Karpas-422 (cell line): ENCODE data around the gene TNFRSF12A. TPM values are rescaled to one million over a fixed set of nuclear protein-coding genes. Genes with fewer than 3 reads are reported as not detected.

Source experiments
- small RNA-seq: library from RNA; depleted of rRNA; stranded (forward); fragments of <200 nt; gene quantifications from one replicate; pipeline ENCODE3, GENCODE V24; 2014
- total RNA-seq: library from RNA; depleted of rRNA; stranded (reverse); fragments of >200 nt; shearing (Covaris generic); gene quantifications from 2 replicates; pipeline ENCODE4 v1.2.3, GENCODE V29; 2014; ENCODE audit warnings: low replicate concordance; rRNA removed

The TNFRSF12A gene
- total RNA-seq, 1 experiment from 2014 or later, result 9.4 TPM

Small RNAs within 50 kb of the gene (small RNA-seq; reads per million reads assigned to genes)
- gene LINC00514, result not detected

Other genes starting within 250 kb of the TNFRSF12A start
- gene ELOB, start 243.1 kb upstream of the TNFRSF12A start, total RNA-seq, result 336 and 358 TPM in 2 replicates
- gene PRSS33, start 232.8 kb upstream of the TNFRSF12A start, total RNA-seq, result not detected in 2 replicates
- not detected in 2 replicates for gene PRSS41, start 221.9 kb upstream of the TNFRSF12A start, total RNA-seq
- not detected in 2 replicates for gene PRSS21, start 203.1 kb upstream of the TNFRSF12A start, total RNA-seq
- gene ZG16B, start 190.1 kb upstream of the TNFRSF12A start, total RNA-seq, result not detected in 2 replicates
- not detected in 2 replicates for gene PRSS22, start 162.2 kb upstream of the TNFRSF12A start, total RNA-seq
- gene FLYWCH2, start 137.2 kb upstream of the TNFRSF12A start, total RNA-seq, result 63.5 and 85.1 TPM in 2 replicates
- gene FLYWCH1, start 108.4 kb upstream of the TNFRSF12A start, total RNA-seq, result 11.0 and 22.7 TPM in 2 replicates
- 3.4 and 8.5 TPM in 2 replicates for gene KREMEN2, start 56.1 kb upstream of the TNFRSF12A start, total RNA-seq
- 30.7 and 44.0 TPM in 2 replicates for gene PAQR4, start 51.0 kb upstream of the TNFRSF12A start, total RNA-seq
- 17.6 and 30.3 TPM in 2 replicates for gene PKMYT1, start 39.9 kb upstream of the TNFRSF12A start, total RNA-seq
- gene CLDN9, start 7.4 kb upstream of the TNFRSF12A start, total RNA-seq, result not detected in 2 replicates
- gene CLDN6, start 2.2 kb upstream of the TNFRSF12A start, total RNA-seq, result not detected in 2 replicates
- gene HCFC1R1, start 3.6 kb downstream of the TNFRSF12A start, total RNA-seq, result 51.7 and 67.8 TPM in 2 replicates
- 20.0 and 35.8 TPM in 2 replicates for gene THOC6, start 3.7 kb downstream of the TNFRSF12A start, total RNA-seq
- gene BICDL2, start 16.6 kb downstream of the TNFRSF12A start, total RNA-seq, result not detected in 2 replicates
- gene MMP25, start 26.2 kb downstream of the TNFRSF12A start, total RNA-seq, result 0.15 and 0.47 TPM in 2 replicates
- not detected in 2 replicates for gene IL32, start 45.3 kb downstream of the TNFRSF12A start, total RNA-seq
- not detected in 2 replicates for gene ZSCAN10, start 78.9 kb downstream of the TNFRSF12A start, total RNA-seq
- gene ZNF205, start 92.2 kb downstream of the TNFRSF12A start, total RNA-seq, result not detected in 2 replicates
- gene ZNF213, start 114.7 kb downstream of the TNFRSF12A start, total RNA-seq, result 2.0 and 8.0 TPM in 2 replicates
- gene OR1F1, start 167.8 kb downstream of the TNFRSF12A start, total RNA-seq, result not detected in 2 replicates
- 8.5 and 12.1 TPM in 2 replicates for gene ZNF200, start 214.8 kb downstream of the TNFRSF12A start, total RNA-seq
- gene MEFV, start 236.3 kb downstream of the TNFRSF12A start, total RNA-seq, result not detected in 2 replicates